Skeletal muscle satellite cell (primary cell): Measurements from ENCODE around the gene DNM3.
"Not testable (repeated sequence)": the region's sequence is repeated elsewhere in the genome, so short reads cannot be mapped to it uniquely, and the experiment has no call there.

Experiments used
- H3K27me3 ChIP-seq: 2 replicates; pipeline ENCODE4 v1.7.0; 2013; ENCODE audit warnings: low read length; ENCODE audit not compliant: control insufficient read depth, insufficient read depth
- H3K36me3 ChIP-seq: 2 replicates; pipeline ENCODE4 v1.7.0; 2013; ENCODE audit warnings: mild to moderate bottlenecking, control low read depth, low read length; ENCODE audit not compliant: insufficient read depth
- H3K4me1 ChIP-seq: 2 replicates; pipeline ENCODE4 v1.7.0; 2013; ENCODE audit warnings: low read length; ENCODE audit not compliant: control insufficient read depth, insufficient read depth
- H3K4me2 ChIP-seq: 2 replicates; pipeline ENCODE4 v1.7.0; 2013; ENCODE audit warnings: mild to moderate bottlenecking, low read length
- H3K4me3 ChIP-seq: 2 replicates; pipeline ENCODE4 v1.7.0; 2013; ENCODE audit warnings: low read length
- H3K9ac ChIP-seq: 2 replicates; pipeline ENCODE4 v1.7.0; 2013; ENCODE audit warnings: mild to moderate bottlenecking, low read depth, low read length, moderate library complexity
- H3K9me3 ChIP-seq: replicated peaks from 2 replicates; pipeline ENCODE4 v1.7.0; 2013; ENCODE audit warnings: mild to moderate bottlenecking, control low read depth, low read length

The DNM3 gene

DNA sequence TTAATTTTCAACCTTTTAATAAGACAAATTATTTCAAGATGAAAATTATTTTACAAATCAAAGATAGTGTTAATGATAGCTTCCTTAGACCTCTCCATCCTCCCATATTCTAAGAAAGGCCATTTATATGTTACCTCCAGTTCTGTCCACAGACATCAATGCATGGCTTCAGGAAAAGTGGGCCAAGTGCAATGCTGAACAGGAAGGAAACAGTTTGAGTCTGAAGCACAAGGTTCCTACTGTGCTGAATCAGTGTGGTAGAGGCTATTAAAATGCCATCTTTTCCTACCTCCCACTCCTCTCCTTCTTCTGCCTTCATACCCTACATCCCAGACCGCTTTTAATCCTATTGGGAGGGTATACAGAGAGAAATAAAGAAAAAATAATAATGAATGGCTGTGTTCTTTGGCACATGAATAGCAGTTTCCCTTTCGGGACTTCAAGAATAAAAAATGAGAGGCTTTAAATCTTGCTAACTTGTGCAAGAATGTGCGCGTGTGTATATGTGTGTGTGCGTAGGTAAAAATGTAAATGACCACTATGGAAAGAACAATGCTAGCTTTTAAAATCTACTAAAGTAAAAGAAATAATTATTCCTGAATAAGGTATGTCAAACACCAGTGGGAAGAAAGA, 516.6 kb downstream of the DNM3 start:
- H3K36me3 ChIP-seq = no peaks in the 10 kb centered on the region
- H3K4me2 ChIP-seq = peak overlapping the region; percentile 65
- peaks cover 51% of the 10 kb centered on the region for H3K4me1 ChIP-seq
- no peaks in the 10 kb centered on the region for H3K27me3 ChIP-seq
- H3K4me3 ChIP-seq = no peak overlapping the region
- no peaks in the 10 kb centered on the region for H3K9me3 ChIP-seq
- H3K9ac ChIP-seq = peak overlapping the region; percentile 55

DNA sequence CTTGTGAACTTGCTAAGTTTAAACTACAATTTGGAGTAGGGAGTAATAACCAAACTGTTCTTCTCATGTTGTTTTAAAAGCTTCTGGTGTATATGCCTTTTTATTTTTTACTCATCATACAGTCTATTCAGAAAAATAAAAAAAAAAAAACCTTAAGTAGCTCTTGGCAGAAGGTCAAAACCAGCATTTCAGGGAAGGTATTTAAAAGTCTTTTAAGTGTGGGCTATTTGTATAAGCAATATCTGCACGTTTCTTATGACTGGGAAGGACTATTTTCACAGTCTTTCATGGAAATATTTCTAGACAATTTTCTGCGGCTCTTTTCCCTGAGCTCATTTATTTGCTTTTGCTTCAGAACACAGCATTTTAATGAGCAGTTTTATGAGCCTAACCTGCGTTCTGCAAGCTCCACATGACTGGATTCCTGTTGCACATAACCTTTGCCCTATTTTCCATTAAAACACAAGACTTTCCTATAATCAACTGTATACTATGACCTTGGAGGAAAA, 518.2 kb downstream of the DNM3 start:
- H3K9me3 ChIP-seq = no peaks in the 10 kb centered on the region
- H3K4me3 ChIP-seq = peak overlapping the region; percentile 40
- H3K4me1 ChIP-seq = peaks cover 49% of the 10 kb centered on the region
- no peaks in the 10 kb centered on the region for H3K27me3 ChIP-seq
- H3K9ac ChIP-seq = peak overlapping the region; percentile 55
- H3K36me3 ChIP-seq = no peaks in the 10 kb centered on the region
- H3K4me2 ChIP-seq = peak overlapping the region; percentile 65

DNA sequence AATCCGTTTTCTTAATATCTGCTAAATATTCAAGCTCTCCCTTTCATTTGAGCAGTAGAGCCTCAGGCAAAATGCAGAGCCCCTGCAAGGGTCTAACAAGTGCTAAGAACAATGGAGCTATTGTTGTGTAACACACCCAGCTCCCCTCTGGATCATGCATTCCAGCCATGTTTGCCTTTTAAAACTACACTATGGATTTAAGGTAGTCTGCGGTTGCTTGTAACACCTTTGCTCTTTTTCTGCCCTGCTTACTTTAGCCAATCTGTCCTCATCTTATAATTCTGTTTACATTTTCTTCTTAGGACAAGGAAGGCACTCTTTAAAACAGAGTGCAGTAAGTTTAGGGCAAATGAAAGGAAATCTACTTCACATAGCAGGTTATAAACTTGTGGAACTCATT, 519.2 kb downstream of the DNM3 start:
- Histone ChIP-seq H3K36me3 (no peaks in the 10 kb centered on the region), H3K9me3 (no peaks in the 10 kb centered on the region), H3K4me1 (peaks cover 49% of the 10 kb centered on the region), H3K4me2 (no peak overlapping the region), H3K27me3 (no peaks in the 10 kb centered on the region), H3K9ac (no peak overlapping the region), H3K4me3 (no peak overlapping the region)

DNA sequence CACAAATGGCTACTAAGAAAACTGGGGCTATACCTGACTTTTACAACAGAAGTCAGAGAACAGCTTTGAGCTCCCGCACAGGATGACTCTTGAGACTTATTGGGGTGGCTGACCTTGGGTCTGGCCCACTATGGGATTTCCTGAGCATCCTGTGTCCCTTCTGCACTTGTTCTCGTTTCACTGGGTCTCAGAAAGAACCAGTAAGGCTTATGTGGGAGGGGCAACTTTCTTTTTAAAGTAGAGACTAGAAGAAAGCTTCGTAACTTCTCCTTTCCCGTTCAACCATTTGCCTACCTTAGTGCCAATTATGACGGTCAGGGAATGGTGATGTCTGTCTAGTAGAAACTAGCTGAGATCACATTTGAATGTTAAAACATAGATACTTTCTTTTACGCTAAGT, 519.7 kb downstream of the DNM3 start:
- Histone ChIP-seq H3K9ac (no peak overlapping the region), H3K4me1 (peaks cover 47% of the 10 kb centered on the region), H3K9me3 (no peaks in the 10 kb centered on the region), H3K4me2 (no peak overlapping the region), H3K4me3 (no peak overlapping the region), H3K27me3 (no peaks in the 10 kb centered on the region), H3K36me3 (no peaks in the 10 kb centered on the region)

DNA sequence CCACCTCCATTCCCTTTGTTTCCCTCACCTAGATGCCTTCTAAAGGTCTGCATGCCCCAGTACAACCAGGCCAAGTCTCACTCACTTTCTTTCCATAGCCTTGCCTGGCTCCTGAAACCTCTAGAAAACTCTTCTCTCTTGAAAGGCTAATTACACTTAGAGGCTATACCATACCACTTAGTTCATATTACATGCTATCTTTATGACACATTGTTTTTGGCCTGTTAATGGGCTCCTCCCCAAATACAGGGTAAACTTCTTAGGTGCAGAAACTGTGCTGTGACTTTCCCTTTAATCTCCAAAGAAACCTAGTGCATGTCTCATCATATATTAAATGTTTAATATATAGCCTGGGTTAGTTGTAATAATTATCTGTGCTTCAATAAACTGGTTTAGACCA, 522.6 kb downstream of the DNM3 start:
- H3K36me3 ChIP-seq = no peaks in the 10 kb centered on the region
- no peaks in the 10 kb centered on the region for H3K27me3 ChIP-seq
- H3K9ac ChIP-seq = no peak overlapping the region
- H3K4me2 ChIP-seq = no peak overlapping the region
- H3K4me1 ChIP-seq = peaks cover 18% of the 10 kb centered on the region
- no peak overlapping the region for H3K4me3 ChIP-seq
- peaks cover 7% of the 10 kb centered on the region for H3K9me3 ChIP-seq

DNA sequence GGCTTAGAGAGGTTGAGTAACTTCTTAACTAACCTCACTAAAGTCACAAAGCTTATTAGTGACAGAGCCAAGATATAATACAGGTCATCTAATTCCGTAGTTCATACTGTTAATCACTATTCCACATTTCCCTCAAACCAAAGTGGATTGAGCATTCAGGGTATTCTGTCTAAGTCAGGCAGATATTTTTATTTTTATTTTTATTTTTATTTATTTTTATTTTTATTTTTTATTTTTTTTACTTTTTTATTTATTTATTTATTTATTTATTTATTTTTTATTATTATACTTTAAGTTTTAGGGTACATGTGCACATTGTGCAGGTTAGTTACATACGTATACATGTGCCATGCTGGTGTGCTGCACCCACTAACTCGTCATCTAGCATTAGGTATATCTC, 530.3 kb downstream of the DNM3 start:
- H3K9me3 ChIP-seq, H3K36me3 ChIP-seq, H3K4me2 ChIP-seq, H3K4me3 ChIP-seq, H3K9ac ChIP-seq, H3K27me3 ChIP-seq: not testable (repeated sequence)
- H3K4me1 ChIP-seq = peaks cover 11% of the 10 kb centered on the region

DNA sequence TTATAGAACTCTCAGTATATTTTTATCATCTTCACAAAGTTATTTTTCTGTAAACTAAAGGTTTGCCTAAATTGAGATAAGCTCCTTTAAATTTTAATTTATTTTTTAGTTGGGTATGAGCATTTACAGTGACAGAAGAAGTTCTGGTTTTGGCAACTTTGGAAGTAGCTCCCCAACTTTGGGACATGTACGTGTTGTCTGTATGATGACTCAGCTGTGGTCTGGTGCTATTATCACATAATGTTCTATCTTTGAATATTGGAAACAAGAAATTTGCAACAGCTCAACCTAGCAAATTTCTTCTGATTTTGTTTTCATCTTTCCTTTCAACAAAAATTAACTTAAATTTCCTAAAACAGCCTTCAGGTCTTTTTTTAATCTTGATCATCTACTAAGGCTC, 532.6 kb downstream of the DNM3 start:
- H3K27me3 ChIP-seq = no peaks in the 10 kb centered on the region
- peaks cover 11% of the 10 kb centered on the region for H3K4me1 ChIP-seq
- H3K4me2 ChIP-seq = peak overlapping the region; percentile 28
- H3K9ac ChIP-seq = no peak overlapping the region
- H3K36me3 ChIP-seq = no peaks in the 10 kb centered on the region
- no peak overlapping the region for H3K4me3 ChIP-seq
- no peaks in the 10 kb centered on the region for H3K9me3 ChIP-seq

DNA sequence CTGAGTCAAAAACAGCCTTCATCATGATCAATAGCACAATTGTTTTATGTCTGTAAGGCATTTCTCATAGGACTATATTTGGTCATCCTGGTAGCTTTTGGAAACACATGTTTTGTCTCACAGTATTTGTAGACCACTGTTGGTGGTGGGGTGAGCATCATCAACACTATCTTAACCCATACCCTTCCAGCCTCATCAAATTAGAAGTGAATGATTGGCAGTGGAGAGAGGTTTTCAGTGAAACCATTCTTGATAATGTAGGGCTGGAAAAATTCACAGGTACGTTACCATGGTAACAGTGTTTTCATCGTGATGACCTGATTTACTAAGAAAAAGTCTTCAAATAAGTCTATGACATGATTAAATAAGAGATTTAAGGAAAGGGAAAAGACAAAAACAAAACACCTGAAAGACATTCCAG, 533.9 kb downstream of the DNM3 start:
- Histone ChIP-seq H3K9me3 (no peaks in the 10 kb centered on the region), H3K4me1 (peaks cover 11% of the 10 kb centered on the region), H3K4me3 (no peak overlapping the region), H3K36me3 (no peaks in the 10 kb centered on the region), H3K27me3 (no peaks in the 10 kb centered on the region), H3K9ac (no peak overlapping the region), H3K4me2 (no peak overlapping the region)

DNA sequence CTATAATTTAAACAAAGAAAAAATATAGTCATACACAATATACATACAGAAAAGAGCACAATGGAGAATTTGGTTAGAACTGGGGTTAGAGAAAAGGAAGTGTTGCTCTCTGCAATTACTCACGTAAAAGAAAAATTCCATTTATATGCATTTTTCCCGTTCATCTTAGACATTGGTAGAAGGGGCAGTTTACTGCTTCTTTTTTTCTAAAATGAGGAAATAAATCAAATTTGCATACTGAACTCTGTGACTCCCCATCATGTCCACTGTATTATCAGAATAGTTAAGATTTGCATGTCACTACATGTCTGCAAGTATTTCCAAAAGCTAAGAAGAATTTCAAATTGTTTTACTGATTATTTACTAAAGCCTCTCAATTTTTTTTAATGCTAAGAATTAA, 535.1 kb downstream of the DNM3 start:
- Histone ChIP-seq H3K4me1 (peaks cover 11% of the 10 kb centered on the region), H3K27me3 (no peaks in the 10 kb centered on the region), H3K4me3 (no peak overlapping the region), H3K36me3 (no peaks in the 10 kb centered on the region), H3K9ac (no peak overlapping the region), H3K4me2 (no peak overlapping the region), H3K9me3 (no peaks in the 10 kb centered on the region)

DNA sequence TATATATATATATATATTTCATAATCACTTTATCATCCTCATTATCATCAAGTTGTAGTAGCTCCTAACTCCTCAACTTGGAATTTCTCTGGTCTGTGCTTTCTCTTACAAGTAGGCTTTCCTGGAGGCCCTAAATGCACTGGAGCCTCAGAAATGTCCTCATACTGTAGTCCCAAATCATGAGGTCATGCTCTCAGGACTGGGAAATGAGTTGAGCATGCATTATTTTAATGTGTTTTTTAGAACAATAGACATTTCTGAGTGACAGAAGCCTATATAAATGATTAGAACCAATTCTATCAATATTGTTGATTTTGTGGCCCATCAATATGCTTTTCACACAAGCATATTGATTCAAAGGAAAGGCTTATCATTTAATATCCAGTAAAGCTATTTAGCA, 536.3 kb downstream of the DNM3 start:
- no peaks in the 10 kb centered on the region for H3K27me3 ChIP-seq
- H3K9ac ChIP-seq = no peak overlapping the region
- H3K9me3 ChIP-seq = no peaks in the 10 kb centered on the region
- no peak overlapping the region for H3K4me2 ChIP-seq
- peaks cover 11% of the 10 kb centered on the region for H3K4me1 ChIP-seq
- no peak overlapping the region for H3K4me3 ChIP-seq
- no peaks in the 10 kb centered on the region for H3K36me3 ChIP-seq

DNA sequence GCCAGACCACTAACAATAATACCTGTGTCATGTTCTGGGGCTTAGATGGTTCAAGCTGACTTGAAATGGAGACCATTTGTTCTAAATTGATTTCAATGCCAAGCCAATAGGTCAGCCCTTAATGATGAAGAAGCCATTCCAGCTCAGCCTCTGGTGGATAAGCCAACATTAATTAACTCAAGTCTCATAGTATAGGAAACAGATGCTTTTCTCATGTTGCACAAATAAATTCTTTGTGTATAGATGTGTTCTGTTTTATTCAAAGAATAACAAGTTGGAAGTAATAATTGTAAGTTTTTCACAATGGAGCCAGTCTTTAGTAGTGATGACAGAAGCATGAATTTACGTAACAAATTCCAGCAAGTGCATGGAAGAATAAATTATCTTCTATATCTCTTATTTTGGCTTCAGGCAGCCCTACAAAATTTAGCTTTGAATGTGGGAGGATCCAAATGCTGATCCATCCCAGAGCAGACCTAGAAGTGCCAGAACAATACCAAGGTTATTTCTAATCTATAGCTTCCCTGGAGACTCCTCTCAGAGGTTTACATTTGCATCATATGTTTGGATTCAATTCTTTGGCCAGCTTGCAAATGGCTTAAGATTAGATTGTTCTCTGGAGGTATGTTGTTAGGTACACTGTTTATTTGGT, 536.9 kb downstream of the DNM3 start:
- Histone ChIP-seq H3K4me2 (no peak overlapping the region), H3K27me3 (no peaks in the 10 kb centered on the region), H3K9ac (no peak overlapping the region), H3K4me1 (peaks cover 17% of the 10 kb centered on the region), H3K4me3 (no peak overlapping the region), H3K9me3 (no peaks in the 10 kb centered on the region), H3K36me3 (no peaks in the 10 kb centered on the region)
